ENCODE data around the gene DENND1A.

The DENND1A gene

DNA sequence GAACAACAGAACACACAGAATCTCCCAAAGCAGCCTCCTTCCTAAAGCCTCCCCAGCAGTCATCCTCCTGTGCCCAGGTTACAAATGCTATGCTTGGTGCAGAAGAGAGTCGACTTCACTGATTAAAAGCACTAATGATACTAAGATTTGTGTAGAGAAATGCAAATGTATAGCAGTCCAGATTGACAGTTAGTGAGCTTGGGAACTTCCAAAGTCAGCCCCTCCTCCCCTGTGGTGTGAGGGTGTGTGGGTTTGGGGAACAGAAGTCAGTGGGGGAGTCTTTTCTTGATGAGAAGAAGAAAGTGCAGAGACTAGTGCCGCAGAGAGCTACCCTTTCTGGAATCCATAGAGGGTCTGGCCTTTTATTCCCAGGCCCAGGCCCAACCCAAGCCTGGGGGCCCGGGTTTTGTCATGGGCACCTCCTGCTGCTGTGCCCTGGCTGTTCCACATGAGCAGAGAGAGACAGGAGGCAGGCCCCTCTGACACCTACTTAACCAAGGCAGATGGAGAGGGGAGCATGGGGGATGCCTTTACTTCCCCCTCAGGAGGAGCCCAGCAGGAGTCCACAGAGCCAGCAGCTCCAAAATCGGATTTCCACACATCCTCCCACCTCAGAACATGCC is 173.3 kb downstream of the DENND1A start:
- TF ChIP-seq, protein P1, sequence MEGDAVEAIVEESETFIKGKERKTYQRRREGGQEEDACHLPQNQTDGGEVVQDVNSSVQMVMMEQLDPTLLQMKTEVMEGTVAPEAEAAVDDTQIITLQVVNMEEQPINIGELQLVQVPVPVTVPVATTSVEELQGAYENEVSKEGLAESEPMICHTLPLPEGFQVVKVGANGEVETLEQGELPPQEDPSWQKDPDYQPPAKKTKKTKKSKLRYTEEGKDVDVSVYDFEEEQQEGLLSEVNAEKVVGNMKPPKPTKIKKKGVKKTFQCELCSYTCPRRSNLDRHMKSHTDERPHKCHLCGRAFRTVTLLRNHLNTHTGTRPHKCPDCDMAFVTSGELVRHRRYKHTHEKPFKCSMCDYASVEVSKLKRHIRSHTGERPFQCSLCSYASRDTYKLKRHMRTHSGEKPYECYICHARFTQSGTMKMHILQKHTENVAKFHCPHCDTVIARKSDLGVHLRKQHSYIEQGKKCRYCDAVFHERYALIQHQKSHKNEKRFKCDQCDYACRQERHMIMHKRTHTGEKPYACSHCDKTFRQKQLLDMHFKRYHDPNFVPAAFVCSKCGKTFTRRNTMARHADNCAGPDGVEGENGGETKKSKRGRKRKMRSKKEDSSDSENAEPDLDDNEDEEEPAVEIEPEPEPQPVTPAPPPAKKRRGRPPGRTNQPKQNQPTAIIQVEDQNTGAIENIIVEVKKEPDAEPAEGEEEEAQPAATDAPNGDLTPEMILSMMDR (IDR thresholded peaks at IDR 0.05; ENCODE audit: low read depth, low read length, missing control alignments) = no peak
- H3K4me3 ChIP-seq (ENCODE audit: low read depth, low read length) = no peak overlapping the region
- DNase-seq (ENCODE audit: low read depth) = no peak
- in situ Hi-C loops (cut with HindIII; ENCODE audit: low sequenced_read_pairs) = no loop called here

GRCh38 chr9:123753669-123754258 is 176.2 kb downstream of the DENND1A start:
- TF ChIP-seq, protein P1 (IDR thresholded peaks at IDR 0.05; ENCODE audit: low read depth, low read length, missing control alignments) = no peak
- in situ Hi-C loops (cut with HindIII; ENCODE audit: low sequenced_read_pairs) = no loop called here
- no peak overlapping the region for H3K4me3 ChIP-seq (ENCODE audit: low read depth, low read length)
- DNase-seq (ENCODE audit: low read depth) = no peak

DNA sequence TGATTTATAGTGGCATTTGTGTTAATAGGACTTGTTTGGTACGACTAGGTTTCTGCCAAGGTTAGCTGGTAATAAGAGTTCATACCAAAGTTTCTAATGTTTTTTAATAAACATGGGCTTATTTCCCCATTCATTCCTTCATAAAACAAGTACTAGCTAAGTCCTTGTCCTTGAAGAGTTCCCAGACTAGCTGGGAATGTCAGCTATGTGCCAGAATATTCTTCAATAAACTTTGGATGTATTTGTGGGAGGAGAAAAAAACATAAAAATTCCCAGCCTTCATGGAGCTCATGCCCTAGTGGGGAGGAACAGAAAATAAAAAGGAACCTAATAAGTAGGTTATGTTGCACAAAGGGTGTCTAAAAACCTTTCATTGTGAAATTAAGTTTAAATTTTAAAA is 176.9 kb downstream of the DENND1A start:
- no peak for DNase-seq (ENCODE audit: low read depth)
- in situ Hi-C loops (cut with HindIII; ENCODE audit: low sequenced_read_pairs) = no loop called here
- TF ChIP-seq, protein P1 (IDR thresholded peaks at IDR 0.05; ENCODE audit: low read depth, low read length, missing control alignments) = no peak
- no peak overlapping the region for H3K4me3 ChIP-seq (ENCODE audit: low read depth, low read length)

- in situ Hi-C loops (cut with HindIII; ENCODE audit: low sequenced_read_pairs) = no loop called here
These were observed 180.2 kb downstream of the DENND1A start for GRCh38 chr9:123749580-123750202.

DNA sequence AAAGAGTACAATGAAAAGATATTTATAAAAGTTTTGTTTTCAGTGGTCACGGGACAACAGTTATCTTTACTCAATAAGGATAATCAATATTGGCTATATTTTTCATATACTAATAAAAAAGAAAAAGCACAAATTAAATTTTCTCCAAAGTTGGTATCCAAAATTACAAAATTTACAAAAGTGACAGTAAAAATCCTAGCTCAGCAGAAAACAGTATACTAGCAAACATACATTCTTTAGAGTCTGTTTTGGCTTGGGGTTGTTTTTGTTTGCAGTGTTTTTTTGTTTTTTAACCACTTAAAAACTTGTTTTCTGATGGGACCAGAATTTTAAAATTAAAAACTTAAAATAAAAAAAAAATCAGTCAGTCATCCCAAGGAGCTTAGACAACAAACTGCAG is 183.2 kb downstream of the DENND1A start:
- TF ChIP-seq, protein P1 (IDR thresholded peaks at IDR 0.05; ENCODE audit: low read depth, low read length, missing control alignments) = no peak
- no peak for DNase-seq (ENCODE audit: low read depth)
- in situ Hi-C loops (cut with HindIII; ENCODE audit: low sequenced_read_pairs) = no loop called here
- H3K4me3 ChIP-seq (ENCODE audit: low read depth, low read length) = no peak overlapping the region

More at GRCh38 chr9:123749580-123750202, 180.2 kb downstream of the DENND1A start:
- TF ChIP-seq, protein P1 (IDR thresholded peaks at IDR 0.05; ENCODE audit: low read depth, low read length, missing control alignments) = no peak
- no peak for DNase-seq (ENCODE audit: low read depth)
- H3K4me3 ChIP-seq (ENCODE audit: low read depth, low read length) = no peak overlapping the region

- H3K4me3 ChIP-seq (ENCODE audit: low read depth, low read length) = no peak overlapping the region
- in situ Hi-C loops (cut with HindIII; ENCODE audit: low sequenced_read_pairs) = no loop called here
- TF ChIP-seq, protein P1 (IDR thresholded peaks at IDR 0.05; ENCODE audit: low read depth, low read length, missing control alignments) = no peak
- DNase-seq (ENCODE audit: low read depth) = no peak
These were observed 184.0 kb downstream of the DENND1A start for GRCh38 chr9:123745933-123746332.
